Spleen (tissue), 11 donors: ENCODE results near the gene PACSIN2. TPM values are rescaled to one million over a fixed set of nuclear protein-coding genes. Genes with fewer than 3 reads are reported as not detected.

Source experiments
- DNase-seq: peaks from one replicate; pipeline ENCODE4 v3.0.0-alpha.2; 2020
- H3K27ac ChIP-seq, 8 donors: fragments of 200-600 bp; sonication (generic) in 7 of 8; 1 replicate in 4 of 8; 2 replicates in 4 of 8; pipeline versions ENCODE4 v1.5.0 to v1.8.0; 2016 to 2021; ENCODE audit warnings: inconsistent platforms in 4 of 8, mild to moderate bottlenecking in 4 of 8, moderate library complexity in 1 of 8
- H3K27me3 ChIP-seq, 7 donors: fragments of 200-600 bp; sonication (generic) in 6 of 7; replicated peaks in 1 of 7; 1 replicate in 4 of 7; 2 replicates in 3 of 7; pipeline versions ENCODE4 v1.5.0 to v1.8.0; 2016 to 2021; ENCODE audit warnings: inconsistent platforms in 3 of 7, mild to moderate bottlenecking in 1 of 7
- H3K36me3 ChIP-seq, 6 donors: fragments of 200-600 bp; sonication (generic) in 5 of 6; 1 replicate in 4 of 6; 2 replicates in 2 of 6; pipeline versions ENCODE4 v1.5.0 to v1.8.0; 2016 to 2021; ENCODE audit warnings: inconsistent platforms in 2 of 6
- H3K4me1 ChIP-seq, 6 donors: fragments of 200-600 bp; sonication (generic) in 5 of 6; 1 replicate in 3 of 6; 2 replicates in 3 of 6; pipeline versions ENCODE4 v1.5.0 to v1.8.0; 2016 to 2021; ENCODE audit warnings: inconsistent platforms in 3 of 6
- H3K4me3 ChIP-seq, 8 donors: fragments of 200-600 bp; sonication (generic) in 7 of 8; 1 replicate in 4 of 8; 2 replicates in 4 of 8; pipeline versions ENCODE4 v1.5.0 to v1.8.0; 2016 to 2021; ENCODE audit warnings: inconsistent platforms in 4 of 8, mild to moderate bottlenecking in 4 of 8, moderate library complexity in 2 of 8
- H3K9me3 ChIP-seq, 8 donors: fragments of 200-600 bp; sonication (generic) in 7 of 8; 1 replicate in 4 of 8; 2 replicates in 4 of 8; pipeline versions ENCODE4 v1.5.0 to v1.8.0; 2016 to 2021; ENCODE audit warnings: inconsistent platforms in 4 of 8
- CTCF ChIP-seq, 11 experiments: fragments of 200-600 bp in 7 of 11; fragments of 450-650 bp in 4 of 11; sonication (generic) in 4 of 11; IDR thresholded peaks in 8 of 11; conservative IDR thresholded peaks in 3 of 11; 1 replicate in 7 of 11; 2 replicates in 4 of 11; pipeline versions ENCODE4 v1.4.0 to v1.8.0; 2016 to 2021; ENCODE audit warnings: antibody characterized with exemption in 11 of 11, inconsistent platforms in 4 of 11, mild to moderate bottlenecking in 1 of 11
- POLR2A ChIP-seq, 3 donors: fragments of 450-650 bp; IDR thresholded peaks; one replicate each; pipeline ENCODE4 v1.5.1; 2017; ENCODE audit warnings: antibody characterized with exemption in 3 of 3, mild to moderate bottlenecking in 1 of 3
- POLR2AphosphoS5 ChIP-seq, 3 donors: sonication (generic); formaldehyde crosslinking; IDR thresholded peaks; one replicate each; pipeline ENCODE4 v1.5.1; 2017; ENCODE audit warnings: antibody characterized with exemption in 3 of 3
- WGBS, 5 donors: extraction: QIAGEN DNeasy Blood & Tissue Kit in 3 of 5; methylation state at CpG; one replicate each; pipeline versions ENCODE4 v1.1.5 to v1.1.7; 2013 to 2018; 5-methylcytosine and 5-hydroxymethylcytosine counted together
- intact Hi-C: fragments of 100-400 bp; cut with DNase I; formaldehyde crosslinking; loops from one replicate; pipeline ENCODE4 v1.15.0; 2023; ENCODE audit warnings: low total_unique reads
- polyA plus RNA-seq, 3 donors: library from polyadenylated mRNA; stranded (reverse); fragments of 200-250 nt; gene quantifications; one replicate each; pipeline ENCODE4 v1.2.1, GENCODE V29; 2013
- total RNA-seq, 7 donors: library from RNA; depleted of rRNA in 3 of 7; stranded (reverse); fragments of >200 nt in 3 of 7; fragmentation: NEBNext Ultra II Directional in 4 of 7; extraction: Animal tissue kit (Norgen Biotek cat#: 25700) in 4 of 7; gene quantifications; one replicate each; pipeline versions ENCODE4 v1.1.0 to v1.2.1, GENCODE V29; 2016 to 2021
- donor health status: healthy with polysubstance abuse.
- donor health status: DM: no; HTN: no; CAD: no; lungs with moderate emphysema.
- donor health status: DM: no; HTN: no; CAD: no.
- donor health status: Bipolar disorder and iron deficiency.
- donor health status: healthy.
- donor health status: DM: no; HTN: no; CAD: no.
- donor health status: DM: yes; HTN: yes; CAD: no.

PACSIN2 gene
- total and polyA plus RNA-seq, 10 donors: 24.2 to 98.1 (median 64.2) TPM

- H3K4me3 ChIP-seq: no peak overlapping the region
- TF ChIP-seq CTCF (IDR thresholded peaks at IDR 0.05 in 8 of 11, conservative IDR thresholded peaks at IDR 0.05 in 3 of 11) (no peak), POLR2A (IDR thresholded peaks at IDR 0.05) (no peak), POLR2AphosphoS5 (IDR thresholded peaks at IDR 0.05) (no peak)
- H3K27ac ChIP-seq: no peak overlapping the region
- H3K9me3 ChIP-seq: no peaks in the 10 kb centered on the region
- no peak for DNase-seq
- H3K27me3 ChIP-seq: no peaks in the 10 kb centered on the region
- H3K4me1 ChIP-seq: peaks cover 0 to 17% (median 0%) of the 10 kb centered on the region in 6 donors
- WGBS, 5 donors: 89 to 95% (median 90%) methylated on average over 14 of the region's 14 CpGs
- H3K36me3 ChIP-seq: peaks cover 0 to 95% (median 39%) of the 10 kb centered on the region in 6 donors
- intact Hi-C loops: no loop called here
Measured at GRCh38 chr22:42842658-42843370, 172.1 kb downstream of the PACSIN2 start.

DNA sequence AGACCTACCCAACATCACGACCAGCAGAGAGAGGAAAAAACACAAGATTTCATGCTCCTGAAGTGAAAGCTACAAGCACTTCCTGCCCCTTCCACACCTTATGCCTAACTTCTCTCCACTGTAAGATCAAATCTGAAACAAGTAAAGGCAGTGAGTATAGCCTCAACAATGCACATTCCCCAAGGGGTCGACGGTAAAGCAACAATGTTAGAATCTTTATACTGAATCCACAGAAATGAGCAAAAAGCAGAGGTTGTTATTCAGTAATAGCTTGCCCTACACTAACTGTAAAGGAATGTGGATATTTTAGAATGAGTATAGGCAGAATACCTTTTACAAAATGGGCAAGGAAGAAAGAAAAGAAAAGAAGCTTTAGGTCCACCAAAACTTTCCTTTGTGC lies 173.5 kb downstream of the PACSIN2 start:
- no peak overlapping the region for H3K4me3 ChIP-seq
- peaks cover 0 to 17% (median 0%) of the 10 kb centered on the region in 6 donors for H3K4me1 ChIP-seq
- no peaks in the 10 kb centered on the region for H3K27me3 ChIP-seq
- no peaks in the 10 kb centered on the region for H3K9me3 ChIP-seq
- WGBS, 5 donors: 49 to 82% (median 65%) methylated on average over 3 of the region's 3 CpGs
- no peak for DNase-seq
- H3K27ac ChIP-seq: no peak overlapping the region
- intact Hi-C loops: no loop called here
- TF ChIP-seq POLR2AphosphoS5 (IDR thresholded peaks at IDR 0.05): no peak
- H3K36me3 ChIP-seq: peaks cover 0 to 99% (median 37%) of the 10 kb centered on the region in 6 donors

- Histone ChIP-seq H3K4me1 (peaks cover 0 to 7% (median 0%) of the 10 kb centered on the region in 6 donors), H3K27ac (no peak overlapping the region), H3K36me3 (peaks cover 0 to 99% (median 44%) of the 10 kb centered on the region in 6 donors), H3K27me3 (no peaks in the 10 kb centered on the region), H3K9me3 (no peaks in the 10 kb centered on the region), H3K4me3 (no peak overlapping the region)
- no peak for DNase-seq
- WGBS, 5 donors: 83 to 91% (median 84%) methylated on average over 4 of the region's 4 CpGs
- TF ChIP-seq POLR2A (IDR thresholded peaks at IDR 0.05) (no peak), POLR2AphosphoS5 (IDR thresholded peaks at IDR 0.05) (no peak), CTCF (IDR thresholded peaks at IDR 0.05 in 8 of 11, conservative IDR thresholded peaks at IDR 0.05 in 3 of 11) (no peak)
- intact Hi-C loops: no loop called here
Measured at GRCh38 chr22:42837556-42837955, 177.4 kb downstream of the PACSIN2 start.

DNA sequence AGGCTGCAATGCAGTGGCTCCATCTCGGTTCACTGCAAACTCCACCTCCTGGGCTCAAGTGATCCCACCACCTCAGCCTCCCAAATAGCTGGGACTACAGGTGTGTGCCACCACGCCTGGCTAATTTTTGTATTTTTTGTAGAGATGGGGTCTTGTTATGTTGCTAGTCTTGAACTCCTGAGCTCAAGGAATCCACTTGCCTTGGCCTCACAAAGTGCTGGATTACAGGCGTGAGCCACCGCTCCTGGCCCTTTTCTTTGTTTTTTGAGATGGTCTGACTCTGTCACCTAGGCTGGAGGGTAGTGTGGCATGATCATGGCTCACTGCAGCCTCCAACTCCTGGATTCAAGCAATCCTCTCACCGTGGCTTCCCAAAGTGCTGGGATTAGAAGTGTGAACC lies 178.9 kb downstream of the PACSIN2 start:
- intact Hi-C loops: no loop called here
- Histone ChIP-seq H3K27ac (no peak overlapping the region), H3K4me1 (peaks cover 0 to 7% (median 0%) of the 10 kb centered on the region in 6 donors), H3K4me3 (no peak overlapping the region), H3K27me3 (no peaks in the 10 kb centered on the region), H3K36me3 (peaks cover 0 to 99% (median 53%) of the 10 kb centered on the region in 6 donors), H3K9me3 (no peaks in the 10 kb centered on the region)
- no peak for DNase-seq
- WGBS, 5 donors: 96 to 99% (median 98%) methylated on average over 5 of the region's 5 CpGs
- TF ChIP-seq CTCF (IDR thresholded peaks at IDR 0.05 in 8 of 11, conservative IDR thresholded peaks at IDR 0.05 in 3 of 11) (no peak), POLR2AphosphoS5 (IDR thresholded peaks at IDR 0.05) (no peak), POLR2A (IDR thresholded peaks at IDR 0.05) (no peak)
